ENCODE results near the gene FAM193B. TPM values are rescaled to one million over a fixed set of nuclear protein-coding genes. Genes with fewer than 3 reads are reported as not detected.
A peak's percentile ranks its signal among the peaks of the same experiment; 100 is the strongest.

The FAM193B gene
- total and polyA plus RNA-seq, 9 of the 15 experiments (the other 6 are each of a cell fraction or from before 2014, with no cell fraction given), result 4.4 to 76.4 (median 37.3) TPM

- TF ChIP-seq CREB5 (CRISPR knock-in tag; IDR thresholded peaks at IDR 0.05) (no peak), ID3 (CRISPR knock-in tag; IDR thresholded peaks at IDR 0.05) (no peak), ID3 (tag; IDR thresholded peaks at IDR 0.05) (no peak)
These were observed 44.9 kb downstream of the FAM193B start, which contains the start of gene DOK3 (continued) for GRCh38 chr5:177509381-177509951.

- POLR2A ChIA-PET, result interaction anchor here (0.5 to 4.5 kb wide), 10 partner anchors 8 to 695 kb away, joined by 3 to 26 read pairs (median 4); partner anchors contain the start of genes HNRNPAB and PDLIM7
- WGBS (ENCODE audit: insufficient coverage, low coverage, missing lambda C conversion rate), result 3% methylated on average over 7 of the region's 8 CpGs
- Histone ChIP-seq H3K4me1 (replicated peaks in 1 of 2; ENCODE audit: control insufficient read depth in 2 of 2, insufficient read depth in 2 of 2, low read length in 2 of 2) (peaks cover 27 to 65% of the 10 kb centered on the region in 2 experiments), H3K36me3 (ENCODE audit: control insufficient read depth, insufficient read depth, low read length) (peaks cover 62% of the 10 kb centered on the region), H3K4me3 (peak overlapping the region; percentile 37), H4K20me1 (replicated peaks; ENCODE audit: control insufficient read depth, insufficient read depth, low read length) (no peaks in the 10 kb centered on the region), H3K9ac (ENCODE audit: insufficient read depth in 1 of 2, low read depth in 2 of 2, low read length in 2 of 2) (peak overlapping the region; percentile 66 to 89), H3K27me3 (ENCODE audit: control insufficient read depth in 2 of 2, insufficient read depth in 2 of 2, low read length in 2 of 2) (no peaks in the 10 kb centered on the region), H2AFZ (ENCODE audit: low read depth, low read length) (peak overlapping the region; percentile 69), H3K79me2 (ENCODE audit: control insufficient read depth, insufficient read depth, low read length) (peaks cover 15% of the 10 kb centered on the region; the same call in 2 of the 3 replicates), H3K9me1 (ENCODE audit: control insufficient read depth, insufficient read depth, low read length) (no peaks in the 10 kb centered on the region), H3K4me2 (ENCODE audit: insufficient read depth, low read length) (peak overlapping the region; percentile 75), H3K27ac (ENCODE audit: extremely low read depth, low read depth, low read length) (peak overlapping the region; percentile 80), H3K9me3 (replicated peaks; ENCODE audit: control insufficient read depth, insufficient read depth, low read depth, low read length) (no peaks in the 10 kb centered on the region)
- intact Hi-C loops (cut with micrococcal nuclease), result no loop called here
- ATAC-seq (peak; percentile 64), DNase-seq (ENCODE audit: extremely low read depth in 1 of 4, low spot score in 3 of 4) (peak in 2 of 4 experiments; percentile 70 to 83), FAIRE-seq (peak; percentile 94)
- in situ Hi-C loops (cut with MboI), result no loop called here
- no TSS peak for BruUV-seq (replicated peaks)
- CTCF ChIA-PET (ENCODE audit: low intra/inter-chr PET ratio), result no interaction called here
- no peak; the same call in 1 of the 2 replicates for TF ChIP-seq EP400 (IDR thresholded peaks at IDR 0.05)
- peak; percentile 38; the same call in 1 of the 2 replicates for TF ChIP-seq ZNF395 (CRISPR knock-in tag; IDR thresholded peaks at IDR 0.05)
- peak; percentile 63; the same call in 1 of the 2 replicates for TF ChIP-seq RNF2 (IDR thresholded peaks at IDR 0.05)
- peak; percentile 71; the same call in 1 of the 2 replicates for TF ChIP-seq ETS1 (conservative IDR thresholded peaks at IDR 0.05; ENCODE audit: control insufficient read depth, low read depth, low read length)
- TF ChIP-seq ZBTB7A (IDR thresholded peaks at IDR 0.05; ENCODE audit: borderline replicate concordance, control insufficient read depth, low read depth, low read length), result peak; percentile 94; the same call in 1 of the 2 replicates
- TF ChIP-seq ZNF274 (IDR thresholded peaks at IDR 0.05; ENCODE audit: borderline replicate concordance, low read depth, low read length), result no peak
- TF ChIP-seq NCOA1 (IDR thresholded peaks at IDR 0.05; ENCODE audit: low read depth), result peak; percentile 47; the same call in 1 of the 2 replicates
- peak; percentile 64; the same call in 1 of the 2 replicates for TF ChIP-seq SMARCA4 (IDR thresholded peaks at IDR 0.05)
- no peak for TF ChIP-seq ZNF384 (IDR thresholded peaks at IDR 0.05; ENCODE audit: low read depth, low read length)
- peak; percentile 48; the same call in 1 of the 2 replicates for TF ChIP-seq VEZF1 (CRISPR knock-in tag; IDR thresholded peaks at IDR 0.05)
- peak; percentile 58; the same call in 1 of the 2 replicates for TF ChIP-seq SMARCE1 (IDR thresholded peaks at IDR 0.05)
- TF ChIP-seq ARID1B (IDR thresholded peaks at IDR 0.05), result peak; percentile 89
These were observed 45.5 kb downstream of the FAM193B start for GRCh38 chr5:177508837-177509236.

All from K562 (cell line).